HG02798 (cell line): ENCODE measurements around the gene IL4I1.
A peak's percentile ranks its signal among the peaks of the same experiment; 100 is the strongest.

Source experiments
- ATAC-seq: cut with Tn5 transposase; IDR thresholded peaks from one replicate; pipeline ENCODE4 v1.9.1; 2021; ENCODE audit warnings: mild to moderate bottlenecking; ENCODE audit not compliant: unreplicated experiment, poor library complexity

Gene IL4I1

DNA sequence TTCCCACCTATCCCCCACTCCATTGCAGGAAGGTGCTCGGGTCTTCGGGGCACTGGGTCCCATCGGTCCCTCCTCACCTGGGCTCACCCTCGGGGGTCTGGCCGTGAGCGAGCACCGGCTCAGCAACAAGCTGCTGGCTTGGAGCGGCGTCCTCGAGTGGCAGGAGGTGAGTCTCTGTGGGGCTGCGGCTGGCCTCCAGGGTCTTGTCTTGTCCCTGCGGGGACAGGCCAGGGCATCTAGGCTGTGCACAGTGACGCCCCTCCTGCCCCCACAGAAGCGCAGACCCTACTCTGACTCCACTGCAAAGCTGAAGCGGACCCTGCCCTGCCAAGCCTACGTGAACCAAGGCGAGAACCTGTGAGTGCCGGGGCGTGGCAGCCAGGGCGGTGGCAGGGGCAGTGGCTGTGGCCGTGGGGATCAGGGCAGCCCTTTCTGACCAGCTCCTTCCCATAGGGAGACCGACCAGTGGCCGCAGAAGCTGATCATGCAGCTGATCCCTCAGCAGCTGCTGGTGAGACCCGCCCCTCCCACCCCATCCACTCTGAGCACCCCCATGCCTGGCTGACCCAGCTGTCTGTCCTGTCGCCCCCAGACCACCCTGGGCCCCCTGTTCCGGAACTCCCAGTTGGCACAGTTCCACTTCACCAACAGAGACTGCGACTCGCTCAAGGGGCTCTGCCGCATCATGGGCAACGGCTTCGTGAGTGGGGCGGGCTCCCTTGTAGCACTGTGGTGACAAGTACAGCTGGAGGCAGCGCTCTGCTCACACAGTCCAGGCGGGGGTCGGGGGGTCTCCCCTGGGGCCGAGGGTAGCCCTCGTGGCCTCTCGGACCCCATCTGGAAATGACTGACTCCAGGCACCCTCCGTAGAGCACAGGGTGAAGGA, 42.1 kb downstream of the IL4I1 start:
- ATAC-seq, result no peak

DNA sequence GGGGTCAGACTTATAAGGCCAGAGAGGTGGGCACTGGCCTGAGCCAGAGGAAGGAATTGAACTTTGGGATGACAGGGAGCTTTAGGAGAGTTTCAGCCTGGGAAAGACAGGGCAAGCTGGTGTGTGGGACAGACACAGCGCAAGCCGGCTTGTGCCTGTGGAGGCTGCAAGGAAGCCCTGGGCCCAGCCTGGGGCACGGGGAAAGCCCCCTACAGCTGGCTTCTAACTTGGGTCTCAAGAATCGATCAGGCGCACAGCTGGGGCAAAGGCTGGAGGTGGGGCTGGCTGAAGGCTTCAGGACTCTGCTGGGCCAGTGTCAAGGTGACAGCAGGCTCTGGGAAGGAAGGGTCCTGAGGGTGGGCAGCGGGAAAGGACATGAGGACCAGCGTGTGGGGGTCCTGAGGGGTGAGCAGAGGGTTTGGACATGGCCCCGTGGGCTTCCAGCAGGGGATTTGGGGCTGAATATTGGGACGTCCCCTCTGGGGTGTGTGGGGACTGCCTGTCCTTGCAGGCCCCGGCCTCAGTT, 42.8 kb downstream of the IL4I1 start:
- no peak for ATAC-seq

DNA sequence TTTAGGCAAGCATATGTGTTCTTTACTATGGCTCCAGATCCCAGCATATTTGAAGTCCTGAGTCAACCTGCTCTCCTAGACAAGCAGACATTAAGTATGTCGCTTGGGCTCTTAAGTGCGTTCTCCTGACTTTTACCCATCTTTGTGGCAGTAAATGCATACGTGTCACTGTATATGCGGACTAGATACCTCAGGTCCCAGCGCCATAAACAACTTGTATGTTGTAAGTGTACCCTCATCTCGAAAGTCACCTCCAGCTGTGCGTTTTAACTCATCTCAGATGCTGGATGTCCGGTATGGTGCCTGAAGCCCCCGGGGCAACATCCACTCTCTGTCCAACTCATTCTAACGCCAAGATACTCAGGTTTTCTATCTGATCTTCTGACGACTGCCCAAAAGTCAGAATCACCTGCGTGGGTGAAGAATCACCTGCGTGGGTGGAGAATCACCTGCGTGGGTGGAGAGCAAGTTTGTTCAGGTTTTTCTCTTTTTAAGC, 44.0 kb downstream of the IL4I1 start:
- ATAC-seq, result no peak

DNA sequence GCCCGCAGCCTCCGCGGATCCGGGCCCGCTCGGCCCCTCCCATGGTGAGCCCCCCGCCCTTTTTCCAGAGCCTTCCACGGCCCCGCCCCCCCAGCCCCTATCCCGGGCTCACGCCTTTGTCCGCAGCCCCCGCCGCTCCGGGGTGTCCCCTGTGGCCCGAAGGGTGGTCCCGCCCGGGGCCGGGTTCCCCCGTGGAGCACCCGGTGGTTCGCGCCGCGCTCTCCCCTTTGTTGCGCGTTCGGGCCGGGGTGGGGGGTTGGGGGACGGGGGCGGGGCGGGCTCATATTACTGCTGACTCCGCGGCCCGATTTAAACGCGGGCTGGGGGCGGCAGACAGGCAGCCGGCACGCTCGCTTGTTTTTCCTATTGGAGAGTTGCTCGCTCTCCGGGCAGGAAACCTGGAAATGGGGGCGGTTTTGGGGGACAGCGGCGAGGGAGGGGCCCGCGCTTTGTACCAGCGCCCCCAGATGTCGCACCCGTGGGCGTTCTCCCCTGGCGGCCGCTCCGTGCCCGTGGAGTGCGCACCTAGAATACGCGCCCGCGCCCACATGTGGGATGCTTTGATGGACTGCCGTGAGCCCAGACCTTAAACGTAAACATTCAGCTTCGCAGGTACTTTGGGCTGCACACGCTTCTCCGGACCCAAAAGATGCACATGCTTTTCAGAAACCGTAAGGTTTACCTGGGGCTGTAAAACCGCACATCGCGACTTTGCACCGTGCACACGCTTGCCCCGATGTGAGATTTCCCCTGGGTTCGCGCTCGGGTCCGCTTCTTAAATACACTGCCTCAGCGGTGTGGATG, 45.0 kb downstream of the IL4I1 start:
- ATAC-seq, result no peak

DNA sequence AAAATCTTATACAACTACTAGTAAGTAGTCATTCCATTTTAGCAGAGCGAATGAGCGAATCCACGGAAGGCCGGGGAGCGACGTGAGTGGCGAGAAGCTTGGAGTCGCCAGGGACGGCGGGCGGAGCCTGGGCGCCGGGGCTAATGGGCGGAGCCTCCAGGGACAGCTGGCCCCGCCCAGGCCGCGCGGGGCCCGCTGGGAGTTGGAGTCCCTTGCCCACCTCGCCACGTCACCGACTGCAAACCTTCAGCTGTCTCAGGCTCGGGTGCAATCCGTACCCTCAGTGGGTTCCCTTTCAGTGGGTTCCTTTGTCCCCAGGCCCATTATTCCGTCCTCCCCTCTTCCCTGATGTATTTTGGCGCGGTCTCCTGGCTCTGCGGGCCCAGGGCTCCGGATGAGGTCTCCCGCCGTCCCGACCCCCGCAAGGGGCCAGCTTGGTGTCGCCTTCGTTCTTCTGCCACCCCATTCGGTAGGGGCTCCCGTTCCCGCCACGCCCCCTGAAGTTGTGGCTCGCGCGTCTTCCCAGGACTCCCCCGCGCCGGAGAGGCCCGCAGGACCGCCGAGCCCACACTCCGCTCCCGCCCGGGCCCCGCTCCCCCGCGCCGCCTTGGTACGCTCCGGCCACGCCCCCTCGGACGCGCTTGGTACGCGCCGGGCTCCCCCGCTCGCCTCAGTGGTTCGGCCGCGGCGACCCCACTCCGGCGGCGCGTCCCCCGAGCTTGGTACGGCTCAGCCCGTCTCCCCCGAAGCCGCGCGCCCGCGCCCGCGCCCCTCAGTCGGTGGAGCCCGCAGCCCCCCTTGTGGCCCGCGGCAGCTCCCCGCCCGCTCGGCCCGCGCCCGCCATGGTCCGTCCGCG, 46.0 kb downstream of the IL4I1 start, which contains the start of gene PTOV1:
PTOV1 (plus strand) TSS at position 673 of the 856 bp plus-strand sequence.
- peak; percentile 81 for ATAC-seq

DNA sequence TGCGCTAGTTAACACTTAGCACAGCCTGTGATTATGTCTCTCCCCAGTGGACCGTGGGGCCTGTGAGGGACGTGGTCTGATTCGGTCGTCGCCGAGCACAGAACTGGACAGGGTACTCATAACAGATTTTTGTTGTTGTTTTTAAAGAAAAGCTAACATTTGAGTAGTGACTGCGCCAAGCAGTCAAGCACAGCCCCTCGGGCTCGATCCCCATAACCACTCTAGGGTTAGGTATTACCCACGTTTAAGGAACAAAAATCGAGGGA, 46.5 kb downstream of the IL4I1 start:
- ATAC-seq, result no peak

DNA sequence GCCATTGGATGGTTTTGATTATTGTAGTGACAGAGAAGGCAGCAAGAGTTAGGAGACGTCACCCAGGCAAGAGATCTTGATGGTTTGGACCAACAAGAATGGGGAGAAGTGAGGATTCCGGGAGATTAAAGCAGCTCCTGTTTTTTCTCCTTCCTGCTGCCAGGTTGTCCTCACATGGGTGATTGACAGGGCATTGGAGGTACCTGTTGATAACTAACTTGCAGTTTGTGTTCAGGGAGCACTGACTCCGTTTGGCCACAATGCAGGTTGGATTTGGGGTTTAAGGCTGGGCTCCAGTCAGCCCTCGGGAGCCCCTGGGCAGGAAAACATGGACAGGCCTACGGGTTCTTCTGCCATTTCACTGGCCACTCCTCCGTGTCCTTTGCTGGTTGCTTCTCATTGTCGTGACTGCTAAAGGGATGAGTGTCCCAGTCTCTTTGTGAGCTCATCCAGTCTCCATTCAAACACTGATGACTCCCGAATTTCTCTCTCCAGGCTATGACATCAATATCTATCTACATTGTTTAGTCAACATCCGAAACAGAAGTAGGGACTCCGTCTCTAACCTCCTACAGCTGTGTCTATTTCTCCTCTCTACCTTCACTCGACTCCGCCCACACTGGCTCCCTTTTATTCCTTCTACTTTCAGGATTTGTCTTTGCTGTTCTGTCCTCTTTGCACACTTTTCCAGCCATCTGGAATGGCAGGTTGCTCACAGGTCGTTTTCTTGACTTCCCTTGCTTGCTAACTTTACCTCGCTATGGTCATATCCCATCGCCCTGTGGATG, 47.1 kb downstream of the IL4I1 start:
- no peak for ATAC-seq

DNA sequence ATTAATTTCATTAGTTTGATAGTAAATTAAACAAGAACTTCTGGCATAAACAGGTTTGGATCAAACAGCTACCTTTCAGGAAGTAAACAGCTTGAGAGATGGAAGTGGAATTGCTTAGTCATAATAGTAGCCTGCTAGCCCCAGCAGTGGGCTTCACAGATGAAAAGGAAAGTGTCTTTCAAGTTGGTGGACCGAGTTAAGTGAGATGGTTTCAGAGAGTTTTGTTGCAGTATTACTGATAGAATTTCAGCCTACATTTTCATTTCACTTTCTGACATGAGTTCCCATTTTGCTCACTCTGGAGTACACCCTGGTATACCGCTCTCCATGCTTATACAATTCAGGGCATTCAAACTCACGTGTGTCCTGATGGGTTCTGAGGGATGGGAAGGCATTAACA, 47.7 kb downstream of the IL4I1 start:
- ATAC-seq, result no peak

DNA sequence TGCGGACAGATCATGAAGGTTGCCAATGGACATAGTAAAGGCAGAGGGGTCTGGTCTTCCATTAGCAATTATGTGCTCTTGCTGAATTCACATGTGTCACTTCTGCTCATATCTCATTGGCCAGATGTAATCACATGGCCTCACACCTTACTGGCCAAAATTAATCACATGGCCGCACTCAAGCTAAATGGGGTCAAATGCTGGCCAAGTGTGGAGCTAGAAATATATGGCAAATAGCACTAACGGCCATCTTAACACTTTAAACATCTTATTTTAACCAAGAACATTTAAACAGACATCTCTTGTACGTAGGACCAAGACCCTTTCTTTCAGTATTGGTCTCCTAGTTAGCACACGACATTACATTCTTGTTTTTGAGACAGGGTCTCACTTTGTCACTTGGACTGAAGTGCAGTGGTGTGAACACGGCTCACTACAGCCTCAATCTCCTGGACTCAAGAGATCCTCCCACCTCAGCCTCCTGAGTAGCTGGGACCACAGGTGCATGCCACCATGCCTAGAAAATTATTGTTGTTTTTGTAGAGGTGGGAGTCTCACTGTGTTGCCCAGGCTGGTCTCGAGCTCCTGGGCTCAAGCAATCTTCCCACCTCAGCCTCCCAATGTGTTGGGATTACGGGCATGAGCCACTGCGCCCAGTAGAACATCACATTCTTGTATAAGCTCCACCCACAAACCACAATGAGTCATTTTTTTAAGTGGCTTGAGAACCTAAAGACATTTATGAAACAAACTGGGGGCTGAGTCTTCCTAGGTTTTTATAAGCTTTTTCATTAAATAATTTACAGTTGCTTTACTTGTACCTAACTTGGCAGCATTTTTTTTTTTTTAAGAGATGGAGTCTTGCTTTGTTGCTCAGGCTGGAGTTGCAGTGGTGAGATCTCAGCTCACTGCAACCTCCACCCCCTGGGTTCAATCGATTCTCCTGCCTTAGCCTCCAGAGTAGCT, 48.7 kb downstream of the IL4I1 start:
- ATAC-seq, result no peak

DNA sequence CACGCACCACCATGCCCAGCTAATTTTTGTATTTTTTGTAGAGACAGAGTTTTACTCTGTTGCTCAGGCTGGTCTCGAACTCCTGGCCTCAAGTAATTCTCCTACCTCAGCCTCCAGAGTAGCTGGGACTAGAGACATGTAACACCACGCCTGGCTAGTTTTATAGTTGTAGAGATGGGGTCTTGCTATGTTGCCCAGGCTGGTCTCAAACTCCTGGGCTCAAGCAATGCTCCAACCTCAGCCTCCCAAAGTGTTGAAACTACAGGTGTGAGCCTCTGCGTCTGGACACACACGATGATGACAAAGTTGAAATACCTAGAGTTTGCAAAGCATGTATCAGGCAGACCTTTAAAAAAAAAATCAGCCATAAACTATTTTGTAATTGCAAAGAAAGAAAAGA, 50.3 kb downstream of the IL4I1 start:
- ATAC-seq, result no peak

DNA sequence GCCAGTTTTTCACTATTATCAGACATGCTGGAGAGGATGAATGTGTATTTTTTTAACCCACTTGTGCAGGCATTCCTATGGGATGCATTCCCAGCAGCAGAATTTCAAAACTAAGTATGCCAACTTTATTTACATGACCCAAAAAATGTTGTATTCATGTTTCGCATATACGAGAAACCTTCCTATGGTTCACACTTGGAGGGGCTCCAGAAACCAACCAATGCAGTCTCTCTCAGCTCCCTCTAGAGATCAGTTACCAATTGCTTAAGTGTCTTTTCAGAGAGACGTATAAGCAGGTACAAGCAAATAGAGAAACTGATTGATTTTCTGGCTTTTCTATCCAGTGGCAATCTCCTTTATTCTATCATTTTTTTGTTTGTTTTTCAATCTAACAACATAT, 51.3 kb downstream of the IL4I1 start:
- no peak for ATAC-seq

DNA sequence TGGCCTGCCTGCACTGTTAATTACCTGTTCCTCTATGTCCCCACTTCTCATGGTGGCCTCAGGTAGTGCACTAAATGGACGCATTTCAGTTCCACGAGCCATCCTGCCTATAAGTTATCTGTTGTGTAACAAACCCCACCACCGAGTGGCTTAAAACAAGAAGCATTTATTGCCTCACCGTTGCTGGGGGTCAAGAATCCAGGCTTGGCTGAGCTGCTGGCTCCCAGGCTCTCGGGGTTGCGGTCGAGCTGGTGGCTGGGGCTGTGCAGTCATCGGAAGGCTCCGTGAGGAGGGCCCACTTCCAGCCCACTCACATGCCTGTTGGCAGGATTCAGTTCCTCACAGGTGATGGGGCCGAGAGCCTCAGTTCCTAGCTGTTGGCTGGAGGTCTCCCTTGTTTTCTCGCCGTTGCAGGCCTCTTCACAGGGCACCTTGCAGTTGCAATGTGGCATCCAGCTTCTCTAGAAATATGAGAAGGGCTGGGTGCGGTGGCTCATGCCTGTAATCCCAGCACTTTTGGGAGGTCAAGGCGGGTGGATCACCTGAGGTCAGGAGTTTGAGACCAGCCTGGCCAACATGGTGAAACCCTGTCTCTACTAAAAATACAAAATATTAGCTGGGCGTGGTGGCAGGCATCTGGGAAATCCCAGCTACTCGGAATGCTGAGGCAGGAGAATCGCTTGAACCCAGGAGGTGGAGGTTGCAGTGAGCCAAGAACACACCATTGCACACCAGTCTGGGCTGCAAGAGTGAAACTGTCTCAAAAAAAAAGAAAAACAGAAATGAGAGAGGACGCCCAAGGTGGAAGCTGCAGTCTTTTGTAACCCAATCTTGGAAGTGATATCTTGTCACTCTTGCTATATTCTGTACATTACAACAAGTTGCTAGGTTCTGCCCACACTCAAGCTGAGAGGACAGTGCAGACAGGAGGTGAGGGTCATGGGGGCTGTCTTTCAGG, 52.3 kb downstream of the IL4I1 start:
- ATAC-seq, result no peak

DNA sequence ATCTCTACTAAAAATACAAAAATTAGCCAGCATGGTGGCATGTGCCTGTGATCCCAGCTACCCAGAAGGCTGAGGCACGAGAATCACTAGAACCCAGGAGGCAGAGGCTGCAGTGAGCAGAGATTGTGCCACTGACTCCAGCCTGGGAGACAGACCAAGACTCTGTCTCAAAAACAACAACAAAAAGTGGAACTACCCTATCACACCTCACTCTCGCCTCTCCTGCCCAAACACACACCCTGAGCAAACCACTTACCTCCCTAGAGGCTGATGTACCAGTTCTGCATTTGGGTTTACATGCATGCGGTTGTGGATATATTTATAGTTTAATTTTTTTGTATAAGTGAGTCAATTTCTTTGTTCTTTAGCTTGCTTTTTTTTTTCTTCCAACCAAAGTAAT, 53.4 kb downstream of the IL4I1 start:
- no peak for ATAC-seq

DNA sequence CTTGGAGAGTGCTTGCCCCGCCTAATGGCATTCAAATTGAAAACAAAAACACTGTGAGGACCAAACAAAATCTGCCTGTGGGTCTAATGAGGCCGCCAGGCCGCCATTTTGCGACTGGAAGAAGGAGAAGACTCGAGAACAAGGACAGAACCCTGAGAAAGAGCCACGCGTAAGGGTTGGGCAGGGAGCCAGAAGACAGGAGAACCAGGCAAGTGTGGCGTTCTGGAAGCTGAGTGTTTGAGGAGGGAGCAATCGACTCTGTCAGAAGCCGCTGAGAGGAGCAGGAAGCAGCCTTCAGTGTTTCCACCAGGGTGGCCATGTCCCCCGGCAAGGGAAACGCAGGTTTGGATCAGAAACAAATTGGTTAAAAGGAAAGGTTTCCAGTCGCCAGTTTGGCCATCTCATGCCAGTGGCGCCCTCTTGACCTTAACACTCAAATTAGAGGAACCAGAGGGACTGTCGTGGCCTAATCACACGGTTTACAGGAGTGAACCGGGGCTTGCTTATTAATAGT, 55.9 kb downstream of the IL4I1 start:
- no peak for ATAC-seq

DNA sequence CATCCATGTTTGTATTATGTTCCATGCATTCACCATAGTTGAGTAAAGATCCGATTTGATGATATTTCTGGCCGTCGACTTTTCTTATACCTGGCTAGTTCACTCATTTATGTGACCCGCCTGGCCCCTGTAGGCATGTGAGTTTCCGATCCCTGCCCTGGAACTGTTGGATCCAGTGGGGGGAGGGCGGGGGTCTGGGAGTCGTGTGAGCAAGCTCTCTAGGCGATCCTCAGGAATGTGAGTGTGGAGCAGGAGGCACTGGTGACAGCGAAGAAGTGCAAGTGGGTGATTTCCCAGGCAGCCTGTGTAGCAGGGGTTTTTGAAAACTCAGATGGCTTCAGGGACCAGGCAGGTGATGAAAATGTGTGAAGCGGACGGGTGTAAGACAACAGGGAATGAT, 56.4 kb downstream of the IL4I1 start:
- ATAC-seq, result no peak

DNA sequence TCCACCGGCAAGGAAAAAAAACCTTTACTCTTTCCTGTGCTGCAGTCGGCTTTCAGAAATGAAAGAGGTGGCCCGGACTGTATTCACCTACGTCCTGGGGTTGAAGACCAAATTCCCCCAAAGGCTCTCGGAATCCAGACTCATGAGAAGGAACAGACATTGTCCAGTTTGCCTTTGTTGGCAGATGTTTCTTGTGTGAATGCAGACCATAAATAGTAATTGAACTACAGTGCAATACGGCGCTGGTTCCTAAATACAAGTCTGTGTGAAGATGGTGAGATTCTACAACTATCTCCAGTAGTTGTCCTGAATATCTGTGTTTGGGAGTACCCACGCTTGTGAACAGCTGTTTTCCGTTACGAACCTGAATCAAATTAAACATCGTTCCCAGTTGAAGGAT, 57.0 kb downstream of the IL4I1 start:
- no peak for ATAC-seq
